Measurements from ENCODE around the gene MGAT4C. TPM values are rescaled to one million over a fixed set of nuclear protein-coding genes. Genes with fewer than 3 reads are reported as not detected.

The MGAT4C gene
- total RNA-seq, 1 donor from 2014 or later = not detected

DNA sequence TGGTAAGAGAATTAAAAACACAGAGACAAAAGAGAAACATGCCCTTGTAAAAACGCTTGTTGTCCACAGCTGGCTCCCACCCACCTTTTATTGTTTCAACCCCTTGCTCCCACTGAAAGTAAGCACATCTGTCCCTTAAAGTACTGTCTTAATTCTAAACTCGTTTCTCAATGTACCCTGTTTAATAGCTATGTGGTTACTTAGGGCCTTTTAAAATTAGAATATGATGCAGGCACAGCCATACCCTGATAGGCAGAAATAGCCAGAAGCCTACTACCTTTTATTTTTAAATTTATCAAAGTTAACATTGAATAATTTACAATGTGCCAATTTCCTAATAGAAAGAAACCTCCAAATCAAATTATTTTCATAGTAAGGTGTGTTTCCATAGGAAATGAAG lies 4.0 kb upstream of the MGAT4C start:
- H3K36me3 ChIP-seq (ENCODE audit: control insufficient read depth, insufficient read depth, low read length) = no peaks in the 10 kb centered on the region
- TF ChIP-seq, protein P1, sequence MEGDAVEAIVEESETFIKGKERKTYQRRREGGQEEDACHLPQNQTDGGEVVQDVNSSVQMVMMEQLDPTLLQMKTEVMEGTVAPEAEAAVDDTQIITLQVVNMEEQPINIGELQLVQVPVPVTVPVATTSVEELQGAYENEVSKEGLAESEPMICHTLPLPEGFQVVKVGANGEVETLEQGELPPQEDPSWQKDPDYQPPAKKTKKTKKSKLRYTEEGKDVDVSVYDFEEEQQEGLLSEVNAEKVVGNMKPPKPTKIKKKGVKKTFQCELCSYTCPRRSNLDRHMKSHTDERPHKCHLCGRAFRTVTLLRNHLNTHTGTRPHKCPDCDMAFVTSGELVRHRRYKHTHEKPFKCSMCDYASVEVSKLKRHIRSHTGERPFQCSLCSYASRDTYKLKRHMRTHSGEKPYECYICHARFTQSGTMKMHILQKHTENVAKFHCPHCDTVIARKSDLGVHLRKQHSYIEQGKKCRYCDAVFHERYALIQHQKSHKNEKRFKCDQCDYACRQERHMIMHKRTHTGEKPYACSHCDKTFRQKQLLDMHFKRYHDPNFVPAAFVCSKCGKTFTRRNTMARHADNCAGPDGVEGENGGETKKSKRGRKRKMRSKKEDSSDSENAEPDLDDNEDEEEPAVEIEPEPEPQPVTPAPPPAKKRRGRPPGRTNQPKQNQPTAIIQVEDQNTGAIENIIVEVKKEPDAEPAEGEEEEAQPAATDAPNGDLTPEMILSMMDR (IDR thresholded peaks at IDR 0.05; ENCODE audit: insufficient read depth, low read length, poor library complexity, severe bottlenecking) = no peak
- no peaks in the 10 kb centered on the region for H3K27me3 ChIP-seq (ENCODE audit: control insufficient read depth, insufficient read depth, low read length)
- no peak for DNase-seq (ENCODE audit: low read depth)
- H3K4me3 ChIP-seq (ENCODE audit: low read depth, low read length) = no peak overlapping the region

GRCh38 chr12:86257134-86257533 lies 943 bp upstream of the MGAT4C start:
- H3K4me3 ChIP-seq (ENCODE audit: low read depth, low read length) = no peak overlapping the region
- H3K27me3 ChIP-seq (ENCODE audit: control insufficient read depth, insufficient read depth, low read length) = no peaks in the 10 kb centered on the region
- H3K36me3 ChIP-seq (ENCODE audit: control insufficient read depth, insufficient read depth, low read length) = no peaks in the 10 kb centered on the region
- TF ChIP-seq, protein P1 (IDR thresholded peaks at IDR 0.05; ENCODE audit: insufficient read depth, low read length, poor library complexity, severe bottlenecking) = no peak
- no peak for DNase-seq (ENCODE audit: low read depth)

GRCh38 chr12:86254399-86255107 lies 1.6 kb downstream of the MGAT4C start:
- H3K36me3 ChIP-seq (ENCODE audit: control insufficient read depth, insufficient read depth, low read length) = no peaks in the 10 kb centered on the region
- no peak overlapping the region for H3K4me3 ChIP-seq (ENCODE audit: low read depth, low read length)
- TF ChIP-seq, protein P1 (IDR thresholded peaks at IDR 0.05; ENCODE audit: insufficient read depth, low read length, poor library complexity, severe bottlenecking) = no peak
- DNase-seq (ENCODE audit: low read depth) = no peak
- no peaks in the 10 kb centered on the region for H3K27me3 ChIP-seq (ENCODE audit: control insufficient read depth, insufficient read depth, low read length)

- H3K4me3 ChIP-seq (ENCODE audit: low read depth, low read length) = no peak overlapping the region
- H3K36me3 ChIP-seq (ENCODE audit: control insufficient read depth, insufficient read depth, low read length) = no peaks in the 10 kb centered on the region
Measured at GRCh38 chr12:86249851-86250250, 6.3 kb downstream of the MGAT4C start.

GRCh38 chr12:86249276-86249675 lies 6.9 kb downstream of the MGAT4C start:
- H3K4me3 ChIP-seq (ENCODE audit: low read depth, low read length) = no peak overlapping the region
- H3K27me3 ChIP-seq (ENCODE audit: control insufficient read depth, insufficient read depth, low read length) = no peaks in the 10 kb centered on the region
- TF ChIP-seq, protein P1 (IDR thresholded peaks at IDR 0.05; ENCODE audit: insufficient read depth, low read length, poor library complexity, severe bottlenecking) = no peak
- DNase-seq (ENCODE audit: low read depth) = no peak
- H3K36me3 ChIP-seq (ENCODE audit: control insufficient read depth, insufficient read depth, low read length) = no peaks in the 10 kb centered on the region

More at GRCh38 chr12:86249851-86250250, 6.3 kb downstream of the MGAT4C start:
- H3K27me3 ChIP-seq (ENCODE audit: control insufficient read depth, insufficient read depth, low read length) = no peaks in the 10 kb centered on the region
- TF ChIP-seq, protein P1 (IDR thresholded peaks at IDR 0.05; ENCODE audit: insufficient read depth, low read length, poor library complexity, severe bottlenecking) = no peak
- peak; percentile 58 for DNase-seq (ENCODE audit: low read depth)

DNA sequence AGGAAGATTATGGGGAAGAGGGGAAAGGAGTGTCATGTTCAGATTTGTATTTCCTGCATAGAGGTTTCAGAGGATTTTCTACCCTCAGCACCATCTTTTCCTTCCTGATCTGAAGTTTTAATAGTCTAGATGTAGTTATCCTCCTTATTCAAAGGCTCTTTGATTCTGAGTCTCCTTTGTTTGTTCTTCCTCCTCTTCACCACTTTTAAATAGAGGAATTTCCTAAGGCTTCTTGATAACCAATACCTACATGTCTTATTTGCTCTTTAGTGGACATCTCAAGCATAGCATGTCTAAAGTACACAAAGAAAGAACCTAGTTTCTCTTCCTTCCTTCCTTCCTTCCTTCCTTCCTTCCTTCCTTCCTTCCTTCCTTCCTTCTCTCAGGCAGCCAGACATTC lies 8.3 kb downstream of the MGAT4C start:
- H3K4me3 ChIP-seq (ENCODE audit: low read depth, low read length) = no peak overlapping the region
- TF ChIP-seq, protein P1 (IDR thresholded peaks at IDR 0.05; ENCODE audit: insufficient read depth, low read length, poor library complexity, severe bottlenecking) = no peak
- no peak for DNase-seq (ENCODE audit: low read depth)

More for the DNA sequence above, 8.3 kb downstream of the MGAT4C start:
- H3K27me3 ChIP-seq (ENCODE audit: control insufficient read depth, insufficient read depth, low read length) = no peaks in the 10 kb centered on the region
- no peaks in the 10 kb centered on the region for H3K36me3 ChIP-seq (ENCODE audit: control insufficient read depth, insufficient read depth, low read length)

Measured in kidney epithelial cell (primary cell).